Neural progenitor cell (in vitro differentiated cells): Measurements from ENCODE around the gene CIAO3. TPM values are rescaled to one million over a fixed set of nuclear protein-coding genes. Genes with fewer than 3 reads are reported as not detected.

Experiments used
- DNase-seq: peaks from one replicate; pipeline ENCODE4 v3.0.0-alpha.2; 2016; ENCODE audit warnings: low spot score
- H2AFZ ChIP-seq: fragments of 200-600 bp; sonication (generic); replicated peaks from 2 replicates; pipeline ENCODE4 v1.6.1; 2016; ENCODE audit warnings: antibody characterized with exemption
- H3F3A ChIP-seq: fragments of 200-600 bp; sonication (generic); 2 replicates; pipeline ENCODE4 v1.6.1; 2016; ENCODE audit warnings: antibody characterized with exemption, low read depth
- H3K27ac ChIP-seq: fragments of 200-600 bp; sonication (generic); 2 replicates; pipeline ENCODE4 v1.5.1; 2016; ENCODE audit warnings: mild to moderate bottlenecking
- H3K27me3 ChIP-seq: fragments of 200-600 bp; sonication (generic); 2 replicates; pipeline ENCODE4 v1.6.1; 2016; ENCODE audit warnings: mild to moderate bottlenecking, moderate library complexity
- H3K36me3 ChIP-seq: fragments of 200-600 bp; sonication (generic); 2 replicates; pipeline ENCODE4 v1.5.1; 2016
- H3K4me1 ChIP-seq: fragments of 200-600 bp; sonication (generic); 2 replicates; pipeline ENCODE4 v1.6.1; 2016; ENCODE audit warnings: mixed run types
- H3K4me2 ChIP-seq: fragments of 200-600 bp; sonication (generic); 2 replicates; pipeline ENCODE4 v1.6.1; 2016
- H3K4me3 ChIP-seq: fragments of 200-600 bp; sonication (generic); 2 replicates; pipeline ENCODE4 v1.5.1; 2016
- H3K79me2 ChIP-seq: fragments of 200-600 bp; sonication (generic); 2 replicates; pipeline ENCODE4 v1.6.1; 2016; ENCODE audit warnings: low read depth
- H3K9ac ChIP-seq: fragments of 200-600 bp; sonication (generic); 2 replicates; pipeline ENCODE4 v1.6.1; 2016
- H3K9me3 ChIP-seq: fragments of 200-600 bp; sonication (generic); 2 replicates; pipeline ENCODE4 v1.5.1; 2016; ENCODE audit warnings: low read depth
- H4K20me1 ChIP-seq: fragments of 200-600 bp; sonication (generic); 2 replicates; pipeline ENCODE4 v1.6.1; 2016; ENCODE audit warnings: low read depth
- H3K27ac Mint-ChIP-seq: 3 replicates; pipeline ENCODE4 v1.8.0; 2021; ENCODE audit warnings: mixed read lengths
- H3K27me3 Mint-ChIP-seq: 2 replicates; pipeline ENCODE4 v1.8.0; 2022; ENCODE audit warnings: low read depth, mild to moderate bottlenecking, inconsistent platforms, moderate library complexity, mixed read lengths; ENCODE audit not compliant: insufficient read depth
- H3K36me3 Mint-ChIP-seq: 3 replicates; pipeline ENCODE4 v1.8.0; 2021; ENCODE audit warnings: mixed read lengths
- H3K4me1 Mint-ChIP-seq: 3 replicates; pipeline ENCODE4 v1.8.0; 2021; ENCODE audit warnings: mixed read lengths
- H3K4me3 Mint-ChIP-seq: 3 replicates; pipeline ENCODE4 v1.8.0; 2021; ENCODE audit warnings: mild to moderate bottlenecking, moderate library complexity, mixed read lengths
- H3K9me3 Mint-ChIP-seq: 3 replicates; pipeline ENCODE4 v1.8.0; 2020; ENCODE audit warnings: mixed read lengths
- CTCF ChIP-seq: fragments of 200-600 bp; sonication (generic); IDR thresholded peaks from 2 replicates; pipeline ENCODE4 v1.5.1; 2017; ENCODE audit warnings: antibody characterized with exemption, mild to moderate bottlenecking
- EZH2 ChIP-seq: fragments of 200-600 bp; sonication (generic); IDR thresholded peaks from 2 replicates; pipeline ENCODE4 v1.6.1; 2017; ENCODE audit warnings: antibody characterized with exemption, mild to moderate bottlenecking, moderate library complexity
- EZH2phosphoT487 ChIP-seq: fragments of 200-600 bp; sonication (generic); IDR thresholded peaks from 2 replicates; pipeline ENCODE4 v1.6.1; 2017; ENCODE audit warnings: antibody characterized with exemption
- total RNA-seq: library from RNA; depleted of rRNA; stranded (reverse); fragments of >200 nt; gene quantifications from 2 replicates; pipeline ENCODE4 v1.2.3, GENCODE V29; 2015; ENCODE audit warnings: low replicate concordance

CIAO3 gene
- total RNA-seq, 1 donor from 2014 or later = 20.5 TPM

GRCh38 chr16:732936-733335 is 7.9 kb downstream of the CIAO3 start:
- no peaks in the 10 kb centered on the region for H3K4me1 Mint-ChIP-seq
- H4K20me1 ChIP-seq = peaks cover 4% of the 10 kb centered on the region

GRCh38 chr16:732332-732731 is 8.5 kb downstream of the CIAO3 start:
- Histone ChIP-seq H3K9me3 (no peaks in the 10 kb centered on the region), H3F3A (peaks cover 14% of the 10 kb centered on the region), H3K9ac (no peak overlapping the region), H3K36me3 (no peaks in the 10 kb centered on the region), H3K27me3 (peaks cover 22% of the 10 kb centered on the region), H3K79me2 (no peaks in the 10 kb centered on the region), H3K4me2 (no peak overlapping the region), H3K4me3 (no peak overlapping the region), H3K4me1 (peaks cover 5% of the 10 kb centered on the region), H3K27ac (no peak overlapping the region), H4K20me1 (peaks cover 7% of the 10 kb centered on the region), H2AFZ (no peak overlapping the region)
- H3K9me3 Mint-ChIP-seq = no peaks in the 10 kb centered on the region
- no peaks in the 10 kb centered on the region for H3K4me1 Mint-ChIP-seq
- peaks cover 3% of the 10 kb centered on the region for H3K27me3 Mint-ChIP-seq
- DNase-seq = no peak
- TF ChIP-seq EZH2 = no peak
- TF ChIP-seq EZH2phosphoT487 = no peak
- no peak for TF ChIP-seq CTCF
- no peak overlapping the region for H3K27ac Mint-ChIP-seq
- peaks cover 2% of the 10 kb centered on the region for H3K36me3 Mint-ChIP-seq
- no peak overlapping the region for H3K4me3 Mint-ChIP-seq

More at GRCh38 chr16:732936-733335, 7.9 kb downstream of the CIAO3 start:
- H3K9me3 Mint-ChIP-seq = no peaks in the 10 kb centered on the region
- Histone ChIP-seq H3K9ac (no peak overlapping the region), H2AFZ (no peak overlapping the region), H3K4me1 (no peaks in the 10 kb centered on the region), H3K9me3 (no peaks in the 10 kb centered on the region), H3K36me3 (no peaks in the 10 kb centered on the region), H3K27ac (no peak overlapping the region), H3K79me2 (no peaks in the 10 kb centered on the region), H3F3A (peaks cover 8% of the 10 kb centered on the region), H3K4me3 (no peak overlapping the region), H3K4me2 (no peak overlapping the region), H3K27me3 (peaks cover 16% of the 10 kb centered on the region)
- no peak overlapping the region for H3K27ac Mint-ChIP-seq
- H3K27me3 Mint-ChIP-seq = no peaks in the 10 kb centered on the region
- DNase-seq = no peak
- H3K36me3 Mint-ChIP-seq = peaks cover 5% of the 10 kb centered on the region
- TF ChIP-seq CTCF = no peak
- no peak for TF ChIP-seq EZH2phosphoT487
- no peak for TF ChIP-seq EZH2
- H3K4me3 Mint-ChIP-seq = no peak overlapping the region

DNA sequence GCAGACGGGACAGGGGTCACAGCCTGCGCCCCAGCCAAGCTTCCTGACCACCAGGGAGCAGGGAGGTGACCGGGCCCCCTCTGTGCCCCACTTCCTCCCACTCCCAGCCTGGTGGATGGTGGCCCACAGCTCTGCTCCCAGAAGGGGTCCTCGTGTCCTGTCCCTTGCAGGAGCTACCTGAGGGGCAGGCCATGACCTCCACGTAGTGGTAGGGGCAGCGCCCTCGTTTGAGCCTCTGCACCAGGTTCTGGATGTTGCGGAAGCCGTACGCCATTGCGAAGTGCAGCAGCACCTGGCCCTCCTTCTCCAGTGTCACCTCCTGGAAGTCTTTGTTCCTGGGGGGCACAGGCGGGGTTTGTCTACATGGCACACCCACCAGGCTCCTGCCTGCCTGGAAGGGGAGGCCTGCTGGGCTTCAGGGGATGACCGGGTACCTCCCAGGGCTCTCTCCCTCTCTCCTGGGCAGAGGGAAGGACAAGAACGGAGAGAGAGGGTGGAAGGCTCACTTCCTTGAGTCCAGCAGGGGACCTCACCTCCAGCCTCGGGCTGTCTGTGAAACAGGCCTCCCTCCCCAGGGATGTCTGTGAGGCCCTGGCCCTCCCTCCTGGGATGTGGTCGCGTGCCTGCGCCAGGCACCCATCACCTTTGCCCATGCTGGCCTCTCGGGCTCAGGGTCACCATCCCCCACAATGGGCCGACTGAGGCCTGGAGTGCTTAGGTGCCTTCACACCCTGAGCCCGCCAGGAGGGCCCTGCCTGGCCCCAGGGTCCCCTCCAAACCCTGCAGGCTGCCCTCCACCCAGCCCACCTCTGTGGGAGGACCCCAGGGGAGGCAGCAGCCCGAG is 9.9 kb downstream of the CIAO3 start:
- Mint-ChIP-seq H3K27me3 (peaks cover 4% of the 10 kb centered on the region), H3K4me3 (no peak overlapping the region), H3K4me1 (no peaks in the 10 kb centered on the region), H3K27ac (no peak overlapping the region), H3K36me3 (peaks cover 2% of the 10 kb centered on the region), H3K9me3 (no peaks in the 10 kb centered on the region)
- Histone ChIP-seq H3K36me3 (no peaks in the 10 kb centered on the region), H3K4me1 (peaks cover 8% of the 10 kb centered on the region), H3K9me3 (no peaks in the 10 kb centered on the region), H2AFZ (no peak overlapping the region), H3K4me2 (no peak overlapping the region), H3K27me3 (peaks cover 37% of the 10 kb centered on the region), H3K9ac (no peak overlapping the region), H3K79me2 (no peaks in the 10 kb centered on the region), H3K4me3 (no peak overlapping the region), H3K27ac (no peak overlapping the region), H3F3A (peaks cover 27% of the 10 kb centered on the region), H4K20me1 (peaks cover 16% of the 10 kb centered on the region)
- TF ChIP-seq EZH2phosphoT487 (no peak), EZH2 (no peak), CTCF (no peak)
- DNase-seq = peak; percentile 1
